Spleen (tissue), 7 donors: ENCODE data around the gene ETV2.

Experiments
- CTCF ChIP-seq, 11 experiments: fragments of 200-600 bp in 7 of 11; fragments of 450-650 bp in 4 of 11; sonication (generic) in 4 of 11; IDR thresholded peaks in 8 of 11; conservative IDR thresholded peaks in 3 of 11; 1 replicate in 7 of 11; 2 replicates in 4 of 11; pipeline versions ENCODE4 v1.4.0 to v1.8.0; 2016 to 2021; ENCODE audit warnings: antibody characterized with exemption in 11 of 11, inconsistent platforms in 4 of 11, mild to moderate bottlenecking in 1 of 11
- POLR2A ChIP-seq, 3 donors: fragments of 450-650 bp; IDR thresholded peaks; one replicate each; pipeline ENCODE4 v1.5.1; 2017; ENCODE audit warnings: antibody characterized with exemption in 3 of 3, mild to moderate bottlenecking in 1 of 3
- donor health status: DM: no; HTN: no; CAD: no; lungs with moderate emphysema.
- donor health status: DM: no; HTN: no; CAD: no.
- donor health status: DM: no; HTN: no; CAD: no.

- no peak for TF ChIP-seq POLR2A (IDR thresholded peaks at IDR 0.05)
- TF ChIP-seq CTCF (IDR thresholded peaks at IDR 0.05 in 8 of 11, conservative IDR thresholded peaks at IDR 0.05 in 3 of 11) = peak; percentile 92 to 99 (median 97)
Measured at GRCh38 chr19:35693835-35694599, 52.5 kb downstream of the ETV2 start.
